Inferior parietal cortex (tissue), 1 donor: ENCODE measurements around the gene PPP1CA.
"Not testable (repeated sequence)": the region's sequence is repeated elsewhere in the genome, so short reads cannot be mapped to it uniquely, and the experiment has no call there.

Experiments
- DNase-seq: peaks from one replicate; pipeline ENCODE4 v3.0.0-alpha.2; 2016; ENCODE audit errors: extremely low spot score

PPP1CA gene

DNA sequence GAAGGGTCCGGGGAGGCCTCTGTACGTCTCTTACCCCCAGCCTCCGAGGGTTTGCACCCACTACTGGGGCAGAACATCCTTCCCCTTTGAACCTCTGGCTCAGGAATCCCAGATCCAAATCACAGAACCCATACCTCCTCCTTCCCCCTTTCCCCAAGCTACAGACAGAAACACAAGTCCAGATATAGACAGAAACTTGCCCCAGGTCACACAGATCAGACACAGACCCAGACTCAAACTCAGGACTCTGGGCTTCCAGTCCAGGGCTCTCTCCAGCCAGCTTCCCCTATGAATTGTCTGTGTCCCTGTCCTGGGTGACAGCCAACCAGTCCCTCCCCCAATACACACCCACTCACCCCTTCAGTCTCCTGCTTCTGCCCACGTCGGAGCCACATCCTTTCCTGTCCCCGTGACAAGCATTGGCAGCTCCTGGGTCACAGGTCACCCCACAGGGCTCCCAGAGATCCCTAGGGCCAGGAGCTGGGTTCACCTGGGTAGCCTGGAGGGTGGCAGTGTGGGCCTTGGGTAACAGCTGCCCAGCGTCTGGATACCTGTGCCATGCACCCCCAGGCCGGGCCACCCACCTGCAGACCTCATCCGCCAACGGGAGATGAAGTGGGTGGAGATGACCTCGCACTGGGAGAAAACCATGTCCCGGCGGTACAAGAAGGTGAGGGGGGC, 3.0 kb upstream of the PPP1CA start:
- DNase-seq = no peak

GRCh38 chr11:67403085-67403484, 1.4 kb upstream of the PPP1CA start:
- not testable (repeated sequence) for DNase-seq

DNA sequence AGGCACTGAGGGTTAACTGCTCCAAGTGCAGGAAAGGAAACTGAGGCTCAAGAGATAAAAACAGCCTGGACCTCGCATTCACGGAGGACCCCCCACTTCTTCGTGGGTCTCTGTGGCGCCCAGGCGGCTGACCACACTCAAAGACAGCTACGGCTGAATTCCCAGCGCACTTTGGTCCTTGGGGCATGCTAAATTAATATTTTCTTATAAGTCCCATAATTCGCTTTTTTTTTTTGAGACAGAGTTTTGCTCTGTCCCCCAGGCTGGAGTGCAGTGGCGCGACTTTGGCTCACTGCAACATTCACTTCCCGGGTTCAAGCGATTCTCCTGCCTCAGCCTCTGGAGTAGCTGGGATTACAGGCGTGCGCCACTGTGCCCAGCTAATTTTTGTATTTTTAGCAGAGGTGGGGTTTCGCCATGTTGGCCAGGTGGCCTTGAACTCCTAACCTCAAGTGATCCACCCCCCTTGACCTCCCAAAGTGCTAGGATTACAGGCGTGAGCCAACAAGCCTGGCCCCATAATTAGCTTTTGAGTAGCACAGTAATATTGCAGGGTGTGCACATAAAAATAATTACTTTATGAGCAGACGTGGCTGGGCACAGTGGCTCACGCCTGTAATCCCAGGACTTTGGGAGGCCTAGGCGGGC, 658 bp upstream of the PPP1CA start:
- not testable (repeated sequence) for DNase-seq

- DNase-seq = no peak
Observed at GRCh38 chr11:67400942-67401494, 640 bp downstream of the PPP1CA start.

- DNase-seq = no peak
Observed at GRCh38 chr11:67400251-67400941, 1.3 kb downstream of the PPP1CA start.

DNA sequence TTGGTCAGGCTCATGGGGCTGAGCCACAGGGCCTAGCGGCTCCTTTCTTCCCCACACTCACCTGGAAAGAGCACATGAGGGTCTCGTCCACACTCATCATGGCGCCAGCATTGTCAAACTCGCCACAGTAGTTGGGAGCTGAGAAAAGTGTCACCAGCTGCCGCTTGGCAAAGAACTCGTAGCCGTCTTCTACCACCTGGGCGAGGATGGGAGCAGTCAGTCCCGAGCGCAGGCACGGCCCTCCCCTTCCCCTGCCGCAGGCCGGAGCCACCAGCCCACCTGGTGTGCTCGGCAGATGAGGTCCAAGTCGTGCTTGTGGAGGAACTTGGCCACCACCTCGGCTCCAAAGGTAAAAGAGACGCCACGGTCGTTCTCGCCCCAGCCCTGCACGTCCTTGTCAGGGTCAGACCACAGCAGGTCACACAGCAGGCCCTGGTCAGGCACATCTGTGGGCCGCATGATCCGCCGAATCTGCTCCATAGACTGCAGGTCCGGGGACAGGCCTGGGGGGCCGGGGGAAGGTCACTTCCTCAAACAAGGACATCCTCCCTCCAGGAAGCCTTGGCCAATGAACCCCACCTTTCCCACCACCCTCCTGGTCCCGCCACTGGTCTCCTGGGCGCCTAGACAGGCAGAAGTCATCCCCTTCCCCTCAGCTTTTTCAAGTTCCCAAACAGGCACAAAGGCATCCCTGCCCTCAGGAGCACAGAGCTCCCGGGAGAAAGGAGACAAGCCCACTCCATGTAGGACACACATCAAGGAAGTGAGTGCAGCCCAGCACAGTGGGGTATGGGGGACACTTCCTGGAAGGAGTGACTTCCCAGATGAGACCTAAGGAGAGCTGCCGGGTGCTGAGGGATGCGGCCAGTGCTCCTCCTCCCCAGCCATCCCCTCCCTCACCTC, 2.7 kb downstream of the PPP1CA start:
- no peak for DNase-seq

- DNase-seq = no peak
Observed at GRCh38 chr11:67397986-67398660, 3.5 kb downstream of the PPP1CA start.

GRCh38 chr11:67397536-67397935, 4.1 kb downstream of the PPP1CA start:
- no peak for DNase-seq

DNA sequence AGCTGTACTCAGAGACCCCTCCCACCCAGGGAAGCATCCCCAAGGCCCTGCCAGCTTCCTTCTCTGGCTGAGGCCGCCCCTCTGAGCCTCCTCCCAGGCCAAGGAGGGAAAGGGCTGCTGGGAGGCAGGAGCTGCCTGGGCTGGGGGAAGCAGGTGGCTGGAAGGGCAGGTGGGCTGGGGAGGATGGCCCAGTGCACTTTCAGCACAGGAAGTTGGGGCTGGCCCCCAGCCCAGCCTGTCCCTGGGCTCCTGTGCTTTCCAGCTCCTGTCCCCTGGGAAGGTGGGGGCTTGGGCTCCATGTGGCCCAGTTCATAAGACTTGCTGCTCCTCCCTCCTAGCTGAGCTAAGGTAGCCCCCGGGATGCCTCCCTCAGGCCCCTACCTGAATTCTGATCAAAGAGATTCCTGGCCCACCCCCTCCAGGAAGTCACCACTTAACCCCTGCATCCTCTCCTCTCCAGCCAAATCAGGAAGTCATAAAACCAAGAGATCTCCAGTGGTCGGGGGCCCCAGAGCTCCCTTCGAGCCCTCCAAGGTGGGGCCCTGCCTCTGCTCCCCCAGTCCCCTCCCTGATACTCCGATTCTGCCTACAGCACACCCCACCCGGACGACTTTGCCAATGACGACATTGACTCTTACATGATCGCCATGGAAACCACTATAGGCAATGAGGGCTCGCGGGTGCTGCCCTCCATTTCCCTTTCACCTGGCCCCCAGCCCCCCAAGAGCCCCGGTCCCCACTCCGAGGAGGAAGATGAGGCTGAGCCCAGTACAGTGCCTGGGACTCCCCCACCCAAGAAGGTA, 4.9 kb downstream of the PPP1CA start:
- no peak for DNase-seq

- no peak for DNase-seq
Observed at GRCh38 chr11:67396259-67396581, 5.4 kb downstream of the PPP1CA start.

- DNase-seq = no peak
Observed at GRCh38 chr11:67395555-67396258, 6.0 kb downstream of the PPP1CA start.

DNA sequence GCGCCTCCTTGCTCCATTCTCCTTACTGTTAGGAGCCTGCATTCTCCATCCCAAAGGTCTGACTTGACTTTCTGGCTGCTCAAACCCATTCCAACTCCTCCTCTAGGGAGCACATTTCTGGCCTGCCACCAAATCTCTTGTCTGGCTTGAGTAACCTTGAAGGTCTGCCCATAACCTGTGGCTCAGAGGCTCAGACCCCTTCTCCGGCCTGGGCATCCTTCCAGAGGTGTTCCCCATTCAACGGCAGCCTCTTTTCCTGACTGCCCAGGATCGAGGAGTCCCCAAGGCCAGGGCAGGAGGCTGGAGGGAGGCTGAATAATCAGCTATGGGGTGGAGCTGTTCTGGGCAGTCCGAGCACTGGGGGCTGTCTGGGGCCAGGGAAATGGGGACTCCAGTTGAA, 7.7 kb downstream of the PPP1CA start:
- DNase-seq = no peak

GRCh38 chr11:67393437-67393836, 8.2 kb downstream of the PPP1CA start:
- DNase-seq = no peak

DNA sequence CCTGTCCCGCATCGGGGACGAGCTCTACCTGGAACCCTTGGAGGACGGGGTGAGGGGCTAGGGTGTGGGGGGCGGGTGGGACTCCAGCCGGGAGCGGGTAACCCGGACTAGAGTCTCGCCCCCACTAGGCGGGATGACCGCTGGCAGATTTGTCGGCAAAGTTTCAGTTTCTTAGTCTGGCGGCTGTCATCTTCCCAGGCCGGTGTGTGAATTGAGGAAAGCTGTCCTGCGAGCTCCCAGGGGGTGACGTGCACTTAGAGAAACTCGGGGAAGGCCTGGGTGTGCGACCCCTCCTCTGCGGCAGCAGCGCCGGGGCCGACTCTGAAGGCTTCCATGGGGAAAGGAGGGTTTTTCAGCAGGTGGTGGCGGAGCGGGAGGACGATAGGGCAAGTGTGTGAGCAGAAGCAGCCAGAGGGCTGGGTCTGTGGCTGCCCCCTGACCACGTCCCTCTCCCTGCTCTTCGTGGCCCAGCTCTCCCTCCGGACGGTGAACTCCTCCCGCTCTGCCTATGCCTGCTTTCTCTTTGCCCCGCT, 9.4 kb downstream of the PPP1CA start:
- no peak for DNase-seq

- peak; percentile 95 for DNase-seq
Observed at GRCh38 chr11:67391304-67392182, 10.1 kb downstream of the PPP1CA start, which contains the start of gene RAD9A. RAD9A (plus strand) TSS chr11:67391986; CDS start chr11:67392045, 59 bp downstream.

GRCh38 chr11:67390947-67391303, 10.7 kb downstream of the PPP1CA start:
- DNase-seq = no peak

GRCh38 chr11:67389477-67389876, 12.2 kb downstream of the PPP1CA start:
- no peak for DNase-seq

DNA sequence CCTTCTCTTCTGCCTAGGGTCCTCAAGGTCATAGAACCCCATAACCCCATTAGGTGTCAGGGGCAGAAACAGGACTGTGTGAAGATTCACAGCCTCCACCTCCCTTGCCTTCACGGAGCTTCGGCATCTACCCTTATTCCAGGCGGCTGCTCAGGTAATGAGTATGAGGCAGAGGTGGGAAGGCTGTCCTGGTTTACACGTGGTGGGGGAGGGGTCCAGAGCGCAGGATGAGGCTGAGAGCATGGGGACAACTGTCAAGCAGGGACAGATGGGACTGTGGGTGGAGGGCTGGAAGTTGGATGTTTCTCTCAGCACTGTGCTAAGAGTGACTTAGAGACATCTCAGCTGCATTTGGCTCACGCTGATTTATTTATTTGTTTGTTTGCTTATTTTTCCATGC, 14.1 kb downstream of the PPP1CA start:
- no peak for DNase-seq
